ENCODE data around the gene RAD51.

Gene RAD51

DNA sequence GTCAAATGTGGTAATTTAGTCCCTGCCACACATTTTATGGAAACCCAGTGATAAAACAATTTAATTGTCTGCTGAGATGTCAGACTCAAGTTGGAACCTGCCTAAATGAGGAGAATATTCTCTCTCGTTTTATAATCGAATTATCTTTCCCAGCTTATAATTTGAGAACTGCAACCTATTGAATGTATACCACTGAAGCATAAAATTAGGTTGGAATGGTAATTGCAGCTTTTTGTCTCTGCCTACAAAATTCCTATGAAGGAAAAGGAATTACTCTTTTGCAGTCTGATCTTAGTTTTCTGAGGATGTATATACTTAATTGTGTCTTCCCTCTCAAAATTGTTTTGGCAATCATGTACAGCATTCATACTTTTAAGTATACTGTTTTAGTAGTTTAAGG lies 28.9 kb downstream of the RAD51 start (continued):
- TF ChIP-seq, protein P1, sequence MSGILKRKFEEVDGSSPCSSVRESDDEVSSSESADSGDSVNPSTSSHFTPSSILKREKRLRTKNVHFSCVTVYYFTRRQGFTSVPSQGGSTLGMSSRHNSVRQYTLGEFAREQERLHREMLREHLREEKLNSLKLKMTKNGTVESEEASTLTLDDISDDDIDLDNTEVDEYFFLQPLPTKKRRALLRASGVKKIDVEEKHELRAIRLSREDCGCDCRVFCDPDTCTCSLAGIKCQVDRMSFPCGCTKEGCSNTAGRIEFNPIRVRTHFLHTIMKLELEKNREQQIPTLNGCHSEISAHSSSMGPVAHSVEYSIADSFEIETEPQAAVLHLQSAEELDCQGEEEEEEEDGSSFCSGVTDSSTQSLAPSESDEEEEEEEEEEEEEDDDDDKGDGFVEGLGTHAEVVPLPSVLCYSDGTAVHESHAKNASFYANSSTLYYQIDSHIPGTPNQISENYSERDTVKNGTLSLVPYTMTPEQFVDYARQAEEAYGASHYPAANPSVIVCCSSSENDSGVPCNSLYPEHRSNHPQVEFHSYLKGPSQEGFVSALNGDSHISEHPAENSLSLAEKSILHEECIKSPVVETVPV (CRISPR knock-in tag; IDR thresholded peaks at IDR 0.05) = no peak
- TF ChIP-seq PPARA (CRISPR knock-in tag; IDR thresholded peaks at IDR 0.05; ENCODE audit: borderline replicate concordance) (no peak), ESRRG (CRISPR knock-in tag; IDR thresholded peaks at IDR 0.05) (no peak), OSR1 (CRISPR knock-in tag; IDR thresholded peaks at IDR 0.05) (no peak)

DNA sequence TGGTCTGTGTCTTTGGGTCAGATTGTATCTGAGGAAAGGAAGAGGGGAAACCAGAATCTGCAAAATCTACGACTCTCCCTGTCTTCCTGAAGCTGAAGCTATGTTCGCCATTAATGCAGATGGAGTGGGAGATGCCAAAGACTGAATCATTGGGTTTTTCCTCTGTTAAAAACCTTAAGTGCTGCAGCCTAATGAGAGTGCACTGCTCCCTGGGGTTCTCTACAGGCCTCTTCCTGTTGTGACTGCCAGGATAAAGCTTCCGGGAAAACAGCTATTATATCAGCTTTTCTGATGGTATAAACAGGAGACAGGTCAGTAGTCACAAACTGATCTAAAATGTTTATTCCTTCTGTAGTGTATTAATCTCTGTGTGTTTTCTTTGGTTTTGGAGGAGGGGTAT lies 36.1 kb downstream of the RAD51 start:
- ATAC-seq = no peak
- TF ChIP-seq, protein P2, sequence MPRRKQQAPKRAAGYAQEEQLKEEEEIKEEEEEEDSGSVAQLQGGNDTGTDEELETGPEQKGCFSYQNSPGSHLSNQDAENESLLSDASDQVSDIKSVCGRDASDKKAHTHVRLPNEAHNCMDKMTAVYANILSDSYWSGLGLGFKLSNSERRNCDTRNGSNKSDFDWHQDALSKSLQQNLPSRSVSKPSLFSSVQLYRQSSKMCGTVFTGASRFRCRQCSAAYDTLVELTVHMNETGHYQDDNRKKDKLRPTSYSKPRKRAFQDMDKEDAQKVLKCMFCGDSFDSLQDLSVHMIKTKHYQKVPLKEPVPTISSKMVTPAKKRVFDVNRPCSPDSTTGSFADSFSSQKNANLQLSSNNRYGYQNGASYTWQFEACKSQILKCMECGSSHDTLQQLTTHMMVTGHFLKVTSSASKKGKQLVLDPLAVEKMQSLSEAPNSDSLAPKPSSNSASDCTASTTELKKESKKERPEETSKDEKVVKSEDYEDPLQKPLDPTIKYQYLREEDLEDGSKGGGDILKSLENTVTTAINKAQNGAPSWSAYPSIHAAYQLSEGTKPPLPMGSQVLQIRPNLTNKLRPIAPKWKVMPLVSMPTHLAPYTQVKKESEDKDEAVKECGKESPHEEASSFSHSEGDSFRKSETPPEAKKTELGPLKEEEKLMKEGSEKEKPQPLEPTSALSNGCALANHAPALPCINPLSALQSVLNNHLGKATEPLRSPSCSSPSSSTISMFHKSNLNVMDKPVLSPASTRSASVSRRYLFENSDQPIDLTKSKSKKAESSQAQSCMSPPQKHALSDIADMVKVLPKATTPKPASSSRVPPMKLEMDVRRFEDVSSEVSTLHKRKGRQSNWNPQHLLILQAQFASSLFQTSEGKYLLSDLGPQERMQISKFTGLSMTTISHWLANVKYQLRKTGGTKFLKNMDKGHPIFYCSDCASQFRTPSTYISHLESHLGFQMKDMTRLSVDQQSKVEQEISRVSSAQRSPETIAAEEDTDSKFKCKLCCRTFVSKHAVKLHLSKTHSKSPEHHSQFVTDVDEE (CRISPR knock-in tag; IDR thresholded peaks at IDR 0.05) = no peak
- TF ChIP-seq SNAI2 (CRISPR knock-in tag; IDR thresholded peaks at IDR 0.05) (no peak), ZFP30 (CRISPR knock-in tag; IDR thresholded peaks at IDR 0.05) (no peak), ZNF8 (CRISPR knock-in tag; IDR thresholded peaks at IDR 0.05) (no peak), OSR1 (CRISPR knock-in tag; IDR thresholded peaks at IDR 0.05) (no peak), ZFP3 (CRISPR knock-in tag; IDR thresholded peaks at IDR 0.05) (no peak), ISL1 (CRISPR knock-in tag; IDR thresholded peaks at IDR 0.05) (no peak), RARB (CRISPR knock-in tag; IDR thresholded peaks at IDR 0.05) (no peak), ZNF70 (CRISPR knock-in tag; IDR thresholded peaks at IDR 0.05) (no peak), ZC3H10 (CRISPR knock-in tag; IDR thresholded peaks at IDR 0.05) (no peak), CSDC2 (CRISPR knock-in tag; IDR thresholded peaks at IDR 0.05) (no peak)
- TF ChIP-seq, protein P3, sequence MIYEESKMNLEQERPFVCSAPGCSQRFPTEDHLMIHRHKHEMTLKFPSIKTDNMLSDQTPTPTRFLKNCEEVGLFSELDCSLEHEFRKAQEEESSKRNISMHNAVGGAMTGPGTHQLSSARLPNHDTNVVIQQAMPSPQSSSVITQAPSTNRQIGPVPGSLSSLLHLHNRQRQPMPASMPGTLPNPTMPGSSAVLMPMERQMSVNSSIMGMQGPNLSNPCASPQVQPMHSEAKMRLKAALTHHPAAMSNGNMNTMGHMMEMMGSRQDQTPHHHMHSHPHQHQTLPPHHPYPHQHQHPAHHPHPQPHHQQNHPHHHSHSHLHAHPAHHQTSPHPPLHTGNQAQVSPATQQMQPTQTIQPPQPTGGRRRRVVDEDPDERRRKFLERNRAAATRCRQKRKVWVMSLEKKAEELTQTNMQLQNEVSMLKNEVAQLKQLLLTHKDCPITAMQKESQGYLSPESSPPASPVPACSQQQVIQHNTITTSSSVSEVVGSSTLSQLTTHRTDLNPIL (CRISPR knock-in tag; IDR thresholded peaks at IDR 0.05; ENCODE audit: low read depth) = no peak
- TF ChIP-seq, protein P4, sequence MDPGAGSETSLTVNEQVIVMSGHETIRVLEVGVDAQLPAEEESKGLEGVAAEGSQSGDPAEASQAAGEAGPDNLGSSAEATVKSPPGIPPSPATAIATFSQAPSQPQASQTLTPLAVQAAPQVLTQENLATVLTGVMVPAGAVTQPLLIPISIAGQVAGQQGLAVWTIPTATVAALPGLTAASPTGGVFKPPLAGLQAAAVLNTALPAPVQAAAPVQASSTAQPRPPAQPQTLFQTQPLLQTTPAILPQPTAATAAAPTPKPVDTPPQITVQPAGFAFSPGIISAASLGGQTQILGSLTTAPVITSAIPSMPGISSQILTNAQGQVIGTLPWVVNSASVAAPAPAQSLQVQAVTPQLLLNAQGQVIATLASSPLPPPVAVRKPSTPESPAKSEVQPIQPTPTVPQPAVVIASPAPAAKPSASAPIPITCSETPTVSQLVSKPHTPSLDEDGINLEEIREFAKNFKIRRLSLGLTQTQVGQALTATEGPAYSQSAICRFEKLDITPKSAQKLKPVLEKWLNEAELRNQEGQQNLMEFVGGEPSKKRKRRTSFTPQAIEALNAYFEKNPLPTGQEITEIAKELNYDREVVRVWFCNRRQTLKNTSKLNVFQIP (CRISPR knock-in tag; IDR thresholded peaks at IDR 0.05; ENCODE audit: borderline replicate concordance, low read depth) = no peak
- TF ChIP-seq, protein P1 (CRISPR knock-in tag; IDR thresholded peaks at IDR 0.05) = no peak
- TF ChIP-seq, protein P5, sequence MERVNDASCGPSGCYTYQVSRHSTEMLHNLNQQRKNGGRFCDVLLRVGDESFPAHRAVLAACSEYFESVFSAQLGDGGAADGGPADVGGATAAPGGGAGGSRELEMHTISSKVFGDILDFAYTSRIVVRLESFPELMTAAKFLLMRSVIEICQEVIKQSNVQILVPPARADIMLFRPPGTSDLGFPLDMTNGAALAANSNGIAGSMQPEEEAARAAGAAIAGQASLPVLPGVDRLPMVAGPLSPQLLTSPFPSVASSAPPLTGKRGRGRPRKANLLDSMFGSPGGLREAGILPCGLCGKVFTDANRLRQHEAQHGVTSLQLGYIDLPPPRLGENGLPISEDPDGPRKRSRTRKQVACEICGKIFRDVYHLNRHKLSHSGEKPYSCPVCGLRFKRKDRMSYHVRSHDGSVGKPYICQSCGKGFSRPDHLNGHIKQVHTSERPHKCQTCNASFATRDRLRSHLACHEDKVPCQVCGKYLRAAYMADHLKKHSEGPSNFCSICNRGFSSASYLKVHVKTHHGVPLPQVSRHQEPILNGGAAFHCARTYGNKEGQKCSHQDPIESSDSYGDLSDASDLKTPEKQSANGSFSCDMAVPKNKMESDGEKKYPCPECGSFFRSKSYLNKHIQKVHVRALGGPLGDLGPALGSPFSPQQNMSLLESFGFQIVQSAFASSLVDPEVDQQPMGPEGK (CRISPR knock-in tag; IDR thresholded peaks at IDR 0.05; ENCODE audit: borderline replicate concordance) = no peak

DNA sequence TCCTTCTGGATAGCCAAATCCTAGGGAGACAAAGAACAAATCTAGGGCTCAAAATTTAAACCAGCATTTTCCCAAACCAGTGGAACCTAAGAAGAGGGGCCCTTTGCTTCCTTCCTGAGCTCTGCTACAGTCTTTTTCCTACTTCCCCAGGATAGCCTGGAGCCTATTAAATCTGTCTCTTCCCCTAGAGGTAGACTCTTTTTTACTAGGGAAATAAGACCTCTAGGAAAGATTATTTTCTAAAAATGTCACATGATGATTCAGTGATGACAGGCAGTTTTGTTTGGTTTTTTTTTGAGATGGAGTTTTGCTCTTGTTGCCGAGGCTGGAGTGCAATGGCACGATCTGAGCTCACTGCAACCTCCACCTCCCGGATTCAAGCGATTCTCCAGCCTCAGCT lies 41.6 kb downstream of the RAD51 start:
- ATAC-seq = no peak
- TF ChIP-seq, protein P4 (CRISPR knock-in tag; IDR thresholded peaks at IDR 0.05; ENCODE audit: borderline replicate concordance, low read depth) = no peak
- TF ChIP-seq ZNF565 (CRISPR knock-in tag; conservative IDR thresholded peaks at IDR 0.05; ENCODE audit: low read depth) = no peak
- TF ChIP-seq ZFP3 (CRISPR knock-in tag; IDR thresholded peaks at IDR 0.05) = no peak
- TF ChIP-seq OSR1 (CRISPR knock-in tag; IDR thresholded peaks at IDR 0.05) = no peak
- TF ChIP-seq ARNTL (CRISPR knock-in tag; IDR thresholded peaks at IDR 0.05; ENCODE audit: borderline replicate concordance, low read depth) = no peak
- TF ChIP-seq, protein P2 (CRISPR knock-in tag; IDR thresholded peaks at IDR 0.05) = no peak
- no peak for TF ChIP-seq GLIS3 (CRISPR knock-in tag; IDR thresholded peaks at IDR 0.05)
- no peak for TF ChIP-seq TOX (CRISPR knock-in tag; IDR thresholded peaks at IDR 0.05; ENCODE audit: borderline replicate concordance)
- no peak for TF ChIP-seq ISL1 (CRISPR knock-in tag; IDR thresholded peaks at IDR 0.05)

Data from SK-N-SH treated with all-trans-retinoic acid at 6 μM for 48 hours (cell line).